ENCODE data around the gene DENND2A.
"Not testable (repeated sequence)": the region's sequence is repeated elsewhere in the genome, so short reads cannot be mapped to it uniquely, and the experiment has no call there.

DENND2A gene

DNA sequence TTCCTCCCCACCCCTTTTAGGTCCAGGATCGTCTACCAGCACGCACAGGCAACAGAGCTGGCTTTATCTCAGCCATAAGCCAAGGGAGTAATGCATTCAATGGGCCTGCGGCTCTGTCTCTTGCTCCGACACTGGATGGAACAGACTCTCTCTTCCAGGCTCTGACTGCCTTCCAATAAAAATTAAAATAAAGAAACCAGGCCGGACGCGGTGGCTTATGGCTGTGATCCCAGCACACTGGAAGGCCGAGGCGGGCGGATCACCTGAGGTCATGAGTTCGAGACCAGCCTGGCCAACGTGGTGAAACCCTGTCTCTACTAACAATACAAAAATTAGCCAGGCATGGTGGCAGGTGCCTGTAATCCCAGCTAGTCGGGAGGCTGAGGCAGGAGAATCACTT, 4.1 kb upstream of the DENND2A start:
- not testable (repeated sequence) for DNase-seq

DNA sequence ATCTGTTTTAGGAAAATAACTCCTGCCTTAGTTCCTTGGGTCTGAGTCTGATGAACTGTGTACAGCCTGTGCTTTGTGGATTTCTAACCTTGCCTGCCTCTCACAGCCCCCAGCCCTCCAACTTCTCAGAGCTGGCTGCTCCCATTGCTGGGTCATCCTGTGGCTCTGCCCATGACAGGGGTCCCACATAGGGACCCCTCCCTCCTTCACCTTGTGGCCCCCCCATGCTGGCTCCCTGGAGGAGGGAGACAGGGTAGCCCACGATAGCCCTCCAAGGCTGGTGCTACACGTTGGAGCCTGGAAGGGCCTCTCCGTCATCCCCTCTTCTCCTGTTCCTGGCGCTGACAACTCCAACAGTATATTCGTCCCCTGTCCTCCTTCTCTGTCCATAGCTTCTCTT, 2.8 kb upstream of the DENND2A start:
- no peak for DNase-seq

DNA sequence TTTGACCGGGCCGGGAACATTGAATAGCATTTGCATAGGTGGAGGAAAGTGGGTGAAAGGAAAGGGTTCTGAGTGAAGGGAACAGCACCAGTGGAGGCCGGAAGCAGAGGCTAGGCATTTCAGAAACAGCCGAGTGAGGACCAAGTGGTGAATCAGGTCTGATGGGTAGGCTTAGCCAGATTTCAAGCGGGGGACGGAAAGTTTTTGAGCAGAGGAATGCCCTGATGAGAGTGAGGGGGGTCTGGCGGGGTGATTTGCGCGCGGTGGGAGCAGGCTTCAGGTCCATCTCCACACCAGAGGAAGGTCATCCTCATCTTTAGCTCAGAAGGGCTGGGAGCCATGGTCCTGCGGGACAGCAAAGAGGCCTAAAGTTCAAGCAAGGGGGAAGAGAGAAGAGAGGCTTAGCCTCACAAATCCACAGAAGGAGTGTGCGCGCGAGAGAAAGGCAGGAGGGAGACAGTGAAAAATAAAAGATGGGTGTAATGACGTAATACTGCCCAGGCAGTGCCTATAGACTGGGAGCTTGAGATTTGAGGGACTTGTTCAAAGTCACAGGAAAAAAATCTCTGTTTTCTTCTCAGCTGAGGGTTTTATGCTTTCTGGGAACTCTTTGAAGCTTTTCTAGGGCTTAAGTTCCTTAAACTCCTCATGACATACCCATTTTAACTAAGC, 1.0 kb upstream of the DENND2A start:
- no peak for DNase-seq

DNA sequence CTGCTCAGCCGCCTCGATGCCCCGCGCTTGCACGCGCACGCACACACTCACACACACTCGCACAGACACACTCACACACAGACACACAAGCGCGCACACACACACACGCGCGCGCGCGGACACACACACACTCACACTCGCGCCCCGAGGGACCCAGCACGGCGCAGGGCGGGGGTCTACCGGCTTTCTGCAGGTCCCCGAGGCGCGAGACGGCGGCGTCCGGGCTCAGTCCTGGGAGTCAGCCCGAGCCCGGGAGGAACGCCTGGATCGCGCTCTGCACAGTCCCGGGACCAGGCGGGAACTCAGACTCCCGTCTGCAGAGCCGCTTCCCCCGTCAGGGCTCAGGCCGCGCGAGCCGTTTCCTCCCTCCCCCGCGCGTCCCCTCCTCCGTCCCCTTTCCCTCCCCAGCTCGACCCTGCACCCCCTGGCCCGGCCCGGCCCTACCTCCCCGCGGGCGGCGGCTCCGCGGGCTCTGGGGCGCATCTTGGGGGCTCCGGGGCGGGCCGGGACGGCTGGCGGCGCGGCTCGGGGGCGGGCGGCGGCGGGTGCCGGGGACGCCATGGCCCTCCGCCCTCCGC, 464 bp downstream of the DENND2A start:
- no peak for DNase-seq

DNA sequence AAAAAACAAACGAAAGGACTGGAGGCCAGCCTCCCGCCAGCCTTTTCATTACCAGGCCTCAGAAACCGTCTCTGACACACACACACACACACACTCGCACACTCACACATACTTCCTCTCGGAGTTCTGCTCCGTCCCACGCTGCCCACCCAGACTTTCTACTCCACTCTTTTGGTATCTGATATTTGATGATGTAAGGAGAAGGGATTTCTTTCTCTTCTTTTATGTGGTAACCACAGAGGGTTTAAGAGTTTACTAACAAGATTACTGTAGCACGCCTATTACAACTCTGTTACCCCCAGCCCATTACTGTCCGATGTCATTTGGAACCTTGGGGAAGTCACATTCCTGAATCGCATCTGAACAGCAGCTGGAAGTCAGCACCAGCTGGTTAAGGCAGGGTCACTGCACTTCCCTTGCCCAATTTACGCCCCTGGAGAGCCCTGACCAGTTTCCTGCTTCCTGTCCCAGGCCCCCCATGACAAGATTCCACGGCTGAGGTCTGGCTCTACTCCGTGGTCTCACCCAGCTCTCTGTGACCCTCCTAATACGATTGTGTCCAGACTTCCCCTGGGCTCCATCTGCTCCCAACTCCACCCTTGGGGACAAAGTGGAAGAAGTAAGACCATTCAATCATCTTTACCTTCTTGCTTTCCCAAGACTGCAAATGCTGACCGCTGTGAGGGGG, 1.1 kb downstream of the DENND2A start:
- DNase-seq: no peak

DNA sequence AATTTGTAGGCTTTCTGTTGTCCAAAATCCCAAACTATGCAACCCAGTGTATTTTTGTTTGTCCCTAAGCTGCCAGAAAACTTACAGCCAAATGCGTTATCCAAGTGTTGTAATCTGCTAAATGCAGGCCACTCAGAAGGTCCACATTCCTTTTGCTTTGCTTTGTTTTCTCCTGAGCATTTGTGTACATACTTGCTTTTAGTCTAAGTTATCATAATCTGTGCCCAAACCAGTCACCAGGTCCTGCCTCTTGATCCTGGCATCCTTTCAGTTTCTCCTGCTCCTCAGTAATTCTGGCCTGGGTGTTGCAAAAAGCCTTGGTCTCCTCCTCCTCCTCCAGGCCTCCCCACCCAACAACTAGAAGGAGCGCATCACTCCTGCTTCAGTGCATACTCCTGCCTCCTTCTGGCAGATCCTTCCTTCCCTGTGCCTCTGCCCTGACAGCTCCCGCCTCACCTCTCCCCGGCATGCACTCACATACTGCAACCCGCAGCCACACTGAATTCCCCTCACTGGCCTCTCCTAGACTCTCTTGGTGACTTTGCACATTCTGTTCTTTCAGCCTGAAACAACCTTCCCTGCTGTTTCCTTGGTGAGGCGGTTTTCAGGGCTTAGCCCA, 2.3 kb downstream of the DENND2A start:
- no peak for DNase-seq

DNA sequence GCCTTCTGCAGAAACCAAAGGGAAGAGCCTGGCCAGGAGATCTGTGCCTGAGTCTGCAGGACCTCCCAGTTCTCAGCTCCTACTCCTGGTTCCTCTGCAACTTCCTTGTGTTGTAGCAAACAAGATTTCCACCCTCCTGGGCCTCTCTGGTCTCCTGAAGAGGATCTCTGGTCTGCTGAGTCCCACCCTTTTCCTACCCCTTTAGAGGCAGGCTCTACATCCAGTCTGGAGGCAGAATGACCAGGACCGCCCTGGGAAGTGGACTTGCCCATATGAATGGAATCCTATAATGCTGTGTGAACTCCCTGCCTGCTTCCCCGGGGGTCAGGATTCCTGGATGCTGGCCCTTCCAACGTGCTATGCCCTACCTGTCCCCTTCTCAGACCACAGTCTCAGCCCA, 3.2 kb downstream of the DENND2A start:
- no peak for DNase-seq

DNA sequence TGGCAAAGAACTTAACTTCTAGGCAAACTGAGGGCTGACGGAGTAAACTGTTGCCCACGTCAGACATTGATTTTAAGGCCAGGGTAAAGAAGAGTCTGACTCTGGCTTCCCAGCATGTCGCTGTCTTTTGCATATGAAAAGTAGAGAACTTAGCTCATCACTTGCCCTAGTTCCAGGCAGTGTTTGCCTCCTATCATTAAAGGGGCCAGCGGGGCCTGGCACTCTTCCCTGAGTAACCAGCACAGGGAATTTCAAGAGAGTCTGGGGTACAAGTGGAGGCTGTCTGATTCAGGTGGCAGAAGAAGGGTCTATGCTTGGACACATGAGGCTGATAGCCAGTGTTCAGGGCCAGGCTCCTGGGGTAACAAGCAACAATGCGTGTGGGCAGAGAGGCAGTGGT, 4.8 kb downstream of the DENND2A start:
- DNase-seq: no peak

DNA sequence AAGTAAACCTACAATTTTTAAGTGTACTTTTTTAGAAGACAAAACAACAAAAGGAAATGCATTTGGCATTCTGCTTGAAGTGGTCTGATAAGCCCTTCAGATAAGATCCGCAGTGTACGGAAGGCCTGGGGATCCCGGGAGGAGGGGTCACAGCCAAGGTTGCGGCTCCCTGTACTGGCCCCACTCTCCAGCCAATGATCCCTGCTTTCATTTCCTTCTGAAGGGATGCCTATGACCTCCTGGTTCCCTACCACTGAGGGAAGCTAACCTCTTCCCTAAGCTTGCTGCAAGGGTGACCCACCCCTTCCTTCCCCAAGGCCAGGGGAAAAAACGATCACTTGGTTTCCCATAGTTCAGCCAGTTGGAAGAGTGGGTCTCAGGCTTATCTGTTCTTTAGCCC, 5.3 kb downstream of the DENND2A start:
- no peak for DNase-seq

DNA sequence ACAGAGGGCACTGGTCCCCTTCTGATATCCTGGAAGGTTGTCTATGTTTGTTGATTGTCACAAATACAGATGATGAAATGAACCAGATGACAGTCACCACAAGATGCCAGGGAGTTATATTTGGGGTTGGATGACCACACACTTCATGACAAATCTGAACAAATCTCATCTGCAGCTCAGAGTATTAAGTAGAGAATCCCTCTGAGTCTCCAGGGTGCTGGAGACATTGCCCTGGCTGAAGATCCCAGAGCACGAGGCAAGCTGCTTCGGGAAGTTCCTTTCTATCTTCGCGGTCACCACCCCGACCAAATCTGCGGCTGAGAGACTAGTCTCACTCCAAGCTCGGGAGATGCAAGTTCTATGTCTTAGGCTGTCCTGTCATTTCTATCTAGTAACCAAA, 9.0 kb downstream of the DENND2A start:
- no peak for DNase-seq

DNA sequence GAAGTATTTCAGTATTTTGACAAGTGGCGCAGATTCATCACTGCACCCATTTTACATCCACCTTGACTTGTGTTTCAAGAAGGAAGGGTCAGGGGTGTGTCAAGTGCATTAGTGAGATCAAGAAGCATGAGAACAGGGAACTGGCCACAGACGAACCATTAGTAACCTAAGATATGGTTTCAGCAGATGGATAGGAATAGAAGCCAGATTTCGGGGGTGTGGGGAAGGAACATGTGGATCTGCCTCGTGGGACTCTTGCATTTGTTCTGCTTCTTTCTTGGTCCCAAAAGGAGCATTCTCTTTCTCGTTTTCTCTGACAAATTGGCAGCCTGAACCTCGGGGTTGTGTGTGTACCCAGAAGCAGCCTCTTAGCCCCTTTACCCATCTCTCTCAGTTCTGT, 9.6 kb downstream of the DENND2A start:
- DNase-seq: no peak

DNA sequence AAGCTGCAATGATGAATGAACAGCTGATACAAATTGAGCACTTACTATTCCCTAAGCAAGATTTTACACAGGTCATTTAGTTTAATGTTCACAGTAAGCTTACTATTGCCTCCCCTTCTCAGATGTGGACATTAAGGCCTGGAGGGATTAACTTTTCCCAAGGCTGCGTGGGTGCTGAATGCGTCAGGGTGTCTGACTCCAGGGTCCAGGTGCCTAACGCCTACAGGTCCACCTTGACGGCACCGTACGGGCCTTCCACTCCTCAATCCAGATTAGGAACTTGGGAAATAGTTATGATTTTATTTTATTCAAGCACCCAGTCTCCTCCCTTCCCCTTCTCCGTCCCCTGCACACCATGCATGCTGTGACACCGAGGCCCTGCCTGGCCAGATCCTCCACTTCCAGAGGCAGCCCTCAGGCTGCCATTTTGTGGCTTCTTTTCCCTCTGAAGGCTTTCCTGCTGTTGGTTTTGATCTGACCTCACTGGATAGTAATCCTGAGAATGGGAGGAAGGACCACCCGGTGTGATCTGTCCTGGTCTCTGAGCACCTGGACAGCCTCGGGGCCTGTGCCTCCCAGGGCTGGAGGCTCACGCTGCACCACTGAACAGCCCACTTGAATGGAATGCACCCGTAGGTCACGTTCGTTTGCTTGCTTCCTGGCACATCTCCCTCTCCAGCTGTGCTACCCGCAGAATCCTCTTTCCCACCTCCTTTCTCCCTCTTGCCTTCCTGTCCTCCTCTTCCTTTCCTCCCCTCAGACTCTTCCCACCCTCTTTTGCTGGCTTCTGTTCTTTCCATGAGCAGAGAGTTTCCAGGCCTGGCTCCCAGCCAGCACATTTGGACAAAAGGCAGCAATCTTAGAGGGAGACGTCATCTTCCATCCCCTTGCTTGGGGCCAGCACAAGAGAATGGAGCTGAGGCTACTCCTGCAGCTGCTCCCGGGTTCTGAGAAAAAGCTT, 14.4 kb downstream of the DENND2A start:
- DNase-seq: no peak

DNA sequence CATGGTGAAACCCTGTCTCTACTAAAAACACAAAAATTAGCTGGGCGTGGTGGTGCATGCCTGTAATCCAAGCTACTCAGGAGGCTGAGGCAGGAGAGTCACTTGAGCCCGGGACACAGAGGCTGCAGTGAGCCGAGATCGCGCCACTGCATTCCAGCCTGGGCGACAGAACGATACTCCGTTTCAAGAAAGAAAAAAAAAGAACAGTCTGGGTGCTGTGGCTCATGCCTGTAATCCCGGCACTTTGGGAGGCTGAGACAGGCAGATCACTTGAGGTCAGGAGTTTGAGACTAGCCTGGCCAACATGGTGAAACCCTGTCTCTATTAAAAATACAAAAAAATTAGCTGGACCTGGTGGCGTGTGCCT, 15.4 kb downstream of the DENND2A start:
- DNase-seq: not testable (repeated sequence)

DNA sequence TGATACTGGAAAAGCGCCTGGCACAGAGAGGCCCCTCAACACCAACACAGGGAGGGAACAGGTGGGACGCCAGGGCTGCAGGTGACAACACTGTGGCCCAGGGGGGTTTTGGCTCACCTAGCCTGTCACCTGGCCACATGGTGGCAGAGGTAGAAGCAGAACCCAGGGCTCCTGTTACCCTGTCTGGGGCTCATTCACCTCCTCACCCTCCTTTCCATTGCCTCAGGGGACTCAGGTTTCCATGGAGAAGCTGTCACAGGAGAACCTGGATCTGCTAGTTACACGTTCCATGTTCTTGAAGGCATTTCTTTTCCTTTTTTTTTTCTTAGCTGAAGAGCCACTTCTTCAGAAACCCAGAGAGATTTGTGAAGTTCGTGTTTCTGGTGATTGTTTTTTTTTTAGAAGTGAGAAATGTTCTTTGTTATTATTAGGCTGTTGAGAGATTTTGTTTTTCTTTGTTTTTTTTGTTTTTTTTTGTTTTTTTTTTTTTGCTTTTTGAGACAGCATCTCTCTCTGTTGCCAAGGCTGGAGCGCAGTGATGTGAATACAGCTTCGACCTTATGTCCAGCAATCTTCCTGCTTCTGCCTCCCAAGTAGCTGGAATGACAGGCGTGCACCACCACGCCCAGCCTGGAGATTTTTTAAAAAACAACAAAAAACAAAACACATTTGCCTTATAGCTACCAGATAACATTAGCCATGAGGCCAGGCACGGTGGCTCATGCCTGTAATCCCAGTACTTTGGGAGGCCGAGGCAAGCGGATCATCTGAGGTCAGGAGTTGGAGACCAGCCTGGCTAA, 16.0 kb downstream of the DENND2A start:
- DNase-seq: no peak

DNA sequence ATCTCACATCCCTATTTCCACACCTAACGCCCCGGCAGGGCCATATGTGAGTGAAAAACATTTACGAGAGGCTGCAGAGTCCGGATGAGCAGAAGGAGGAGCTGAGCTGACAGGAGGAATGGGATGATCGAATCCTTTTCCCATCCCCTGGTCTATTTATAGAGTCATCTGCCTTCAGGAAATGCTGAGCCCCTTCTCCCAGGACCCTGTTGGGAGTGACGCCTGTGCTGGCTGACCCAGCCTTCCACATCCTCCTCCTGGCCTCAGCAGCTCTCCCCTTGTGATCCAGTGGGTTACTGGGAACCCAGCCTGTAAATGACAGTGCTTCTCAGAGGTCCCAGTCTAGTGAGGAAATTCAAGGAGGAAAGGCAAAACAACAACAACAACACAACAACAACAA, 16.6 kb downstream of the DENND2A start:
- no peak for DNase-seq

DNA sequence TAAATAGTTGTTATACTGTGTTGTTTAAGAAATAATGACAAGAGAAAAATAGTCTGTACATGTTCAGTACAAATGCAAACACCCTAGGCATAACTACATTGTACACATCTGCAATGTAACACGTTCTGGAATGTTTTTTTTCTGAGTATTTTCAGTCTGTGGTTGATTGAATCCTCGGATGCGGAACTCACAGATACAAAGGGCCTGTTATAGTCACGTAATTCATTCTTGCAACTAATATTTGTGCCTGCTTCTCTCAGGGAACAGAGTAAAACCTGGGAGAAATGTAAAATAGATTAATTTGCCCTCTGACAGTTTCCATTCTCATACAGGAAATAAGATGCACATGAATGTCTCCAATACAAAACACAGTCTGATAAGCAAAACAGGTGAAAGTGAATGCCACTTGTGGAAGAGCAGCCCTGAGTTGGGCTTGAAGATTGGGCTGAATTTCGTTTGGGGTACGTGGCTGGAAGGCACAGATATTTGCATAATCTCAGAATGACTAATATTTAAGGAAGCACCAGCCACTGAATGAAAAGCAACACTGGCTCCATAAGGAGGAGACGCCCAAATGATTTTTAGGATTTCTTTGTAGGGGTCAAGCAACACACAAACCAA, 19.1 kb downstream of the DENND2A start:
- no peak for DNase-seq

DNA sequence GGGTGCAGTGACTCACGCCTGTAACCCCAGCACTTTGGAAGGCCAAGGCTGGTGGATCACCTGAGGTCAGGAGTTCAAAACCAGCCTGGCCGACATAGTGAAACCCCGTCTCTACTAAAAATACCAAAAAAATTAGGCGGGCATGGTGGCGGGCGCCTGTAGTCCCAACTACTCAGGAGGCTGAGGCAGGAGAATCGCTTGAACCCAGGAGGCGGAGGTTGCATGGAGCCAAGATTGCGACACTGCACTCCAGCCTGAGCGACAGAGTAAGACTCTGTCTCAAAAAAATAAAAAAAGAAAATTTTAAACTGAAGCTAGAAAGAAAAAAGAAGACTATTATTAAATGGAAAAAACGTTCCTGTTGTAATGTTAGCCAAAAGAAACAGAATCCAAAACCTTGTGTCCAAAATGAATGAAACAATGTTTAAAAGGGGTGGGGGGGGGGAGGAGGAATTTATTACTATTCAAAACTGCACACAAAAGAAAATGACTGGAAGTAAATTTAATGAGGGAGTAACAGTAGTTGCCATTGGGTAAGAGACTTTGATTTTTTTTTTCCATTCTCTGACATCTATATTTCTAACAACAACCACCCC, 20.6 kb downstream of the DENND2A start:
- not testable (repeated sequence) for DNase-seq

DNA sequence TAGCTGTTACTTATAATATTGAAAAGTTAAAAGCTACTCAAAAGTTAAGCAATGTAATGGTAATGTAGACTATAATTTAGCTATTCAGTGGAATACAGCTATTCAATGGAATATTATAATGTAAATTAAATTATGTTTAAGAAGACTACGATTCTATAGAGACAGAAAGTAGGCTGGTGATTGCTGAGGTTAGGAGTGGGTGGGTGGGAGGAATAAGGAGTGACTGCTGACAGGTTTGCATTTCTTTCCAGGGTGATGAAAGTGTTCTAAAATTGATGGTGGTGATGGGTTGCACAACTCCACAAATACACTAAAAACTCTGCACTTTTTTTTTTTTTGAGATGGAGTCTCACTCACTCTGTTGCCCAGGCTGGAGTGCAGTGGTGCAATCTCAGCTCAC, 21.4 kb downstream of the DENND2A start:
- DNase-seq: no peak

DNA sequence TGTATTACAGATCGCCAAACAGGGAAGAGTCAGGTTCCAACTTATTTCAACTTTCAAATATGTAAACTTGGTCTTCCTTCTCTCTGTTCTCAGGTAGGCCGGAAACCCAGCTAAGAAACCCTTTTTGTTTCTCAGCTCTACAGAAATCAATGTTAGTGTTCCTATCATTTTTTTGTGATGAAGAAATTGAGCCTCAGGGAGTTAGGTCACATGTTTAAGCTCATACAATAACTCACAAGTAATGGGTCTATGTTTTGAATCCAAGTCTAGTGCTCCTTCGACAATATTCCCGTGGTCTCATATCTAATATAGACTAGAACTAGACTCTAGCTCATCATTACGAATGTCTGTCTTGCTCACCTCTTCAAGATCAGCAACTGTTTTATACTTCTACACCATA, 22.3 kb downstream of the DENND2A start:
- no peak for DNase-seq

DNA sequence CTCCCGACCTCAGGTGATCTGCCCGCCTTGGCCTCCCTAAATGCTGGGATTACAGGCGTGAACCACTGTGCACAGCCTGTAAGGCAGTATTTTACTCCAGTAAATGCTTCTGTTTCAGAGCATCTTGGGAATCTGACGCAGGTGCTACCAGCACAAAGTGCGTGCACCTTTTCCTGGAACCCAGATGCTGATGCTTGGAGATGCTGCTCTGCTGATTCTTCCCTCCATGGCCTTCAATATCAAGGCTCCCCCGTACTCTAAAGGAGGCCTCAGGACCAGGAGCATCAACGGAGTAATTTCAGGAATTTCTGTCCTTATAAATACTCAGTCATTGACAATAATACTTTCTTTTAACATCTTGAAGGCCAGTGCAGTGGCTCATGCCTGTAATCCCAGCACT, 23.5 kb downstream of the DENND2A start:
- DNase-seq: no peak

DNA sequence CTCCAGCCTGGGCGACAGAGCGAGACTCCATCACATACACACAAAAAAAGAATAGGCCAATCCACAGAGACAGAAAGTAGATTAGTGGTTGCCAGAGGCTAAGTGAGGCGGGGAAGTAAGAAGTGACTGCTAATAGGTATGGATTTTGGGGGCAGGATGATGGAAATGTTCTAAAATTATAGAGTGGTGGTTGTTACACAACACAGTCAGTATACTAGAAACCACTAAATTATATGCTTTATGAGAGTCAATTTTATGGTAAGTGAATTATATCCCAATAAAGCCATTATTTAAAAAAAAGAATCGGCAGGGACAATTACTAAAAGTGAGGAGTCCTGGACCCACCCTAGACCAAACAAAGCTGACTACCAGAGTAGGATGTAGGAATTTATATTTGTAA, 24.3 kb downstream of the DENND2A start:
- DNase-seq: no peak

All from hematopoietic multipotent progenitor cell treated with erythropoietin and hydrocortisone succinate and interleukin-3 and kit ligand, for 6 days (in vitro differentiated cells).